GM12875 (cell line): ENCODE measurements around the gene CA7.
A peak's percentile ranks its signal among the peaks of the same experiment; 100 is the strongest.

Source experiments
- H3K4me3 ChIP-seq: one replicate; pipeline ENCODE4 v1.5.1; 2011; ENCODE audit warnings: low read depth, low read length, control low read depth
- TF ChIP-seq, protein P1 (sequence below): IDR thresholded peaks from 2 replicates; pipeline ENCODE4 v1.5.1; 2011; ENCODE audit warnings: low read depth, mild to moderate bottlenecking, control low read depth, inconsistent platforms, low read length, moderate library complexity, borderline replicate concordance; ENCODE audit not compliant: insufficient read depth

Gene CA7

GRCh38 chr16:66811043-66811442 is 33.2 kb upstream of the CA7 start:
- TF ChIP-seq, protein P1, sequence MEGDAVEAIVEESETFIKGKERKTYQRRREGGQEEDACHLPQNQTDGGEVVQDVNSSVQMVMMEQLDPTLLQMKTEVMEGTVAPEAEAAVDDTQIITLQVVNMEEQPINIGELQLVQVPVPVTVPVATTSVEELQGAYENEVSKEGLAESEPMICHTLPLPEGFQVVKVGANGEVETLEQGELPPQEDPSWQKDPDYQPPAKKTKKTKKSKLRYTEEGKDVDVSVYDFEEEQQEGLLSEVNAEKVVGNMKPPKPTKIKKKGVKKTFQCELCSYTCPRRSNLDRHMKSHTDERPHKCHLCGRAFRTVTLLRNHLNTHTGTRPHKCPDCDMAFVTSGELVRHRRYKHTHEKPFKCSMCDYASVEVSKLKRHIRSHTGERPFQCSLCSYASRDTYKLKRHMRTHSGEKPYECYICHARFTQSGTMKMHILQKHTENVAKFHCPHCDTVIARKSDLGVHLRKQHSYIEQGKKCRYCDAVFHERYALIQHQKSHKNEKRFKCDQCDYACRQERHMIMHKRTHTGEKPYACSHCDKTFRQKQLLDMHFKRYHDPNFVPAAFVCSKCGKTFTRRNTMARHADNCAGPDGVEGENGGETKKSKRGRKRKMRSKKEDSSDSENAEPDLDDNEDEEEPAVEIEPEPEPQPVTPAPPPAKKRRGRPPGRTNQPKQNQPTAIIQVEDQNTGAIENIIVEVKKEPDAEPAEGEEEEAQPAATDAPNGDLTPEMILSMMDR, result no peak
- H3K4me3 ChIP-seq, result no peak overlapping the region

GRCh38 chr16:66814734-66815133 is 29.5 kb upstream of the CA7 start:
- H3K4me3 ChIP-seq, result no peak overlapping the region
- TF ChIP-seq, protein P1, result no peak

GRCh38 chr16:66824006-66824405 is 20.2 kb upstream of the CA7 start:
- TF ChIP-seq, protein P1, result no peak
- no peak overlapping the region for H3K4me3 ChIP-seq

GRCh38 chr16:66830422-66831404 is 13.5 kb upstream of the CA7 start, which contains the start of gene NAE1:
Gene NAE1 (minus strand): TSS chr16:66830976. CDS start chr16:66830899, 77 bp downstream.
- TF ChIP-seq, protein P1, result peak; percentile 100
- H3K4me3 ChIP-seq, result peak within 1 kb of the TSS; percentile 92

- TF ChIP-seq, protein P1, result no peak
- H3K4me3 ChIP-seq, result no peak overlapping the region
Observed at GRCh38 chr16:66832190-66832589, 12.0 kb upstream of the CA7 start.

- H3K4me3 ChIP-seq, result no peak overlapping the region
- TF ChIP-seq, protein P1, result no peak
Observed at GRCh38 chr16:66832661-66833305, 11.4 kb upstream of the CA7 start.
